ENCODE measurements around the gene RNU5B-1.

The RNU5B-1 gene

DNA sequence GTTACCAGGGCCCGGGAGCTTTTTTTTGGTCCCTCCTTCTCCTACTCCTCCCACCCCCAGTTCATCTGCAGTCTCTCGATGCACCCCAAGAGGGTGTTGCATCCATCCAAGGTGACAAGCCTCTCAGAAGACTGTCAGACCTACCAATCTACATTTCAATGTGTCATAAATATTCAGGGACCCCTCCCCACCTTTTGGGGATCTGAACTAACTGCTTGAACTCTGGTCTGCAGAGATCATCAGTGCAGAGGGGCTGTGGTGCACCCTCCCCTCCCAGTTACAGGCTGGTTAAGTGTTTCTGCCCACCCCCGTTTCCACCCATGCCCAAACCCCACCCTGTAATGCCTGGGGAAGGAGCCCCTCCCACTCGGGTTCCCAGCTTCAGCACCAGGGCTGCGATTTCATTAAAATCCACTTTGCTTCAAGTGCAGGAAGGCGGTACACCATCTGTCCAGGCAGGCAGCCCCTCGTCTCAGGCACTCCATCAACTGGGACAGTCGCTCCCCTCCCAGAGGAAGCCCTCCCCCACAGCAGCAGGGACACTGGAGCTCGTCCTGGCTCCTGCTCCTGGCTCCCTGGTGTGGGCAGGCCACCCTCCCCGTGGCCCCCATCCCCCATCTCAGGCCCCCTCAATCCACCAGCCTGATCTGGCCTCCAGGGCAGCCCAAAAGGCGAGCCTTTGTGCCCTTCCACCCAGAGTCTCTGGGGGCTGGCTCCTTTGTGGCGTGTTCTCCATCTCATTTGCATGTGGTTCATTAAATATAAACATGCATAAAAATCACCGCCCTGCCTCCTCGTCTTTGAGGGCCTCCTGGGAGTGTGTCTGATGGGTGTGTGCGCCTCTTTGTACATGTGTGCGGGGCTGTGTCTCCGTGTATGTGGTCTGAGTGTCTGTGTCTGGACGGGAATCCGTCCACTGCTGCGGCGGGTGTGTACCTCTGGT lies 32.3 kb downstream of the RNU5B-1 start:
- CTCF ChIA-PET: interaction anchor here (1.1 to 1.3 kb wide), 4 partner anchors 11 to 23 kb away, joined by 3 to 5 read pairs (median 4); no protein-coding TSS in a partner anchor

DNA sequence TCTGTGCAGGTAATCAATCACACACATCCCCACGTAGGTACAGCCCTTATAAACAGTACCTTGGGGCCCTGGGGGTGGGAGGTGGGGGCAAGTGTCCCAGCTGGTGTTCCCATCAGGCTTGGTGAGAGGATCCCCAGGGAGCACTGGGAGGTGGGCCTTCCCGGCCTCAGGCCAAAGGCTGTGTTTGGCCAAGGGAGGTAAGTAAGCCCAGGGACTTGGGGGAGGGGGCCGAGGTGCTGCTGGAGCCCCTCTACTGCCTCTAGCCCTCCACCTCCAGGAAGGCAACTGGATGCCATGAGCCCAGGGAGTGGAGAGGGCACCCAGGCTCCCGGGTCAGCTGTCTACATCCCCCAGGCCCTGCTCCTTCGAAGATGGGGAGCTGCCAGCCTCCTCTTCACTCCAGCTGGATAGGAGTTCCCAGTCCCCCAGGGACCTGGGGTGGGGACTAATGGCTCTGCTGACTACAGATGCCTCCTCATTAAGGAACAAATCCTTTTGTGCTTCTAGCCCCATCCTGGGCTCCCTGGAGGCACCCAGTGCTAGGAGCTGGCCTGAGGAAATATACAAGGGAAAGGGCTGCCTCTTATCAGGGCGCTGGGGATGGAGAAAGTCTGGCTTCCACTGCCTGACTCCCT lies 33.1 kb downstream of the RNU5B-1 start:
- CTCF ChIA-PET: interaction anchor here (0.9 to 1.6 kb wide), 5 partner anchors 10 to 42 kb away, joined by 3 to 5 read pairs (median 4); no protein-coding TSS in a partner anchor
- no peaks in the 10 kb centered on the region for H3K27me3 ChIP-seq (replicated peaks in 2 of 5; ENCODE audit: control insufficient read depth in 4 of 5, insufficient read depth in 5 of 5, low read length in 4 of 5)

More for the DNA sequence above, 32.3 kb downstream of the RNU5B-1 start:
- POLR2A ChIA-PET: no interaction called here
- H3K9me3 ChIP-seq (ENCODE audit: control extremely low read depth in 1 of 5, control insufficient read depth in 4 of 5, insufficient read depth in 2 of 5, low read depth in 1 of 5, low read length in 4 of 5): no peaks in the 10 kb centered on the region
- WGBS (ENCODE audit: insufficient coverage): 89% methylated on average over 10 of the region's 21 CpGs
- no peak for DNase-seq
- no peak overlapping the region for H3K27ac ChIP-seq (ENCODE audit: insufficient read depth in 1 of 2, low read depth in 1 of 2, low read length in 2 of 2, poor library complexity in 1 of 2, severe bottlenecking in 2 of 2)
- H3K36me3 ChIP-seq (ENCODE audit: control insufficient read depth in 4 of 4, insufficient read depth in 4 of 4, low read length in 3 of 4): no peaks in the 10 kb centered on the region
- peaks cover 0 to 10% (median 9%) of the 10 kb centered on the region in 4 experiments for H3K4me1 ChIP-seq (ENCODE audit: control extremely low read depth in 1 of 4, control insufficient read depth in 4 of 4, insufficient read depth in 4 of 4, low read length in 3 of 4)
- no peaks in the 10 kb centered on the region for H3K27me3 ChIP-seq (replicated peaks in 2 of 5; ENCODE audit: control insufficient read depth in 4 of 5, insufficient read depth in 5 of 5, low read length in 4 of 5)
- no peak overlapping the region for H3K4me3 ChIP-seq (ENCODE audit: control insufficient read depth in 1 of 7, extremely low read depth in 1 of 7, insufficient read depth in 4 of 7, low read depth in 2 of 7, low read length in 6 of 7)

DNA sequence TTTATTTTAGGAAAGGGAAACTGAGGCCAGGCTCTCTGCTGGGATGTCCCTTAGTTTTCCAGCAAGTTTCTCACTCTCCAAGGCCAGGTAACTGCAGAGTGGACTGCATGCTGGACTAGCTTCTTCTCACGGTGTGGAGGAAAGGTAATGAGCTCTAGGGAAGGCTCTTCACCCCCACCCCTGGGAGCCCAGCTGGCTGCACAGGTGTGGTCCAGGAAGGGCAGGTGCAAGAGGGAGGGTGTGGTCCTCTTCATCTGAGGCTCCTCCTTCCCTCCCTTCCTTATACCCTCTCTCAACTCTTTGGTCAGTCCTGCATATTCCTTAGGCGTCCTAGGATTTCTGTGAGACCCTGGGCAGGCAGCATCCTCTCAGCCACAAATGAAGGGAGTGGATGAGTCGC lies 33.9 kb downstream of the RNU5B-1 start:
- peaks cover 0 to 4% (median 0%) of the 10 kb centered on the region in 5 experiments for H3K27me3 ChIP-seq (replicated peaks in 2 of 5; ENCODE audit: control insufficient read depth in 4 of 5, insufficient read depth in 5 of 5, low read length in 4 of 5)
- no peak overlapping the region for H3K4me3 ChIP-seq (ENCODE audit: control insufficient read depth in 1 of 7, extremely low read depth in 1 of 7, insufficient read depth in 4 of 7, low read depth in 2 of 7, low read length in 6 of 7)
- no peak for DNase-seq
- no peaks in the 10 kb centered on the region for H3K9me3 ChIP-seq (ENCODE audit: control extremely low read depth in 1 of 5, control insufficient read depth in 4 of 5, insufficient read depth in 2 of 5, low read depth in 1 of 5, low read length in 4 of 5)
- no peaks in the 10 kb centered on the region for H3K36me3 ChIP-seq (ENCODE audit: control insufficient read depth in 4 of 4, insufficient read depth in 4 of 4, low read length in 3 of 4)
- no CpG with 5 or more reads among the region's 3 CpGs for WGBS (ENCODE audit: insufficient coverage)
- H3K4me1 ChIP-seq (ENCODE audit: control extremely low read depth in 1 of 4, control insufficient read depth in 4 of 4, insufficient read depth in 4 of 4, low read length in 3 of 4): peaks cover 0 to 10% (median 9%) of the 10 kb centered on the region in 4 experiments
- POLR2A ChIA-PET: no interaction called here
- no peak overlapping the region for H3K27ac ChIP-seq (ENCODE audit: insufficient read depth in 1 of 2, low read depth in 1 of 2, low read length in 2 of 2, poor library complexity in 1 of 2, severe bottlenecking in 2 of 2)
- CTCF ChIA-PET: interaction anchor here (0.9 to 2.4 kb wide), 9 partner anchors 11 to 47 kb away, joined by 3 to 8 read pairs (median 4); no protein-coding TSS in a partner anchor

More for the DNA sequence above, 33.1 kb downstream of the RNU5B-1 start:
- H3K9me3 ChIP-seq (ENCODE audit: control extremely low read depth in 1 of 5, control insufficient read depth in 4 of 5, insufficient read depth in 2 of 5, low read depth in 1 of 5, low read length in 4 of 5): no peaks in the 10 kb centered on the region
- peaks cover 0 to 10% (median 9%) of the 10 kb centered on the region in 4 experiments for H3K4me1 ChIP-seq (ENCODE audit: control extremely low read depth in 1 of 4, control insufficient read depth in 4 of 4, insufficient read depth in 4 of 4, low read length in 3 of 4)
- no peak overlapping the region for H3K4me3 ChIP-seq (ENCODE audit: control insufficient read depth in 1 of 7, extremely low read depth in 1 of 7, insufficient read depth in 4 of 7, low read depth in 2 of 7, low read length in 6 of 7)
- H3K36me3 ChIP-seq (ENCODE audit: control insufficient read depth in 4 of 4, insufficient read depth in 4 of 4, low read length in 3 of 4): no peaks in the 10 kb centered on the region
- POLR2A ChIA-PET: no interaction called here
- 96% methylated on average over 4 of the region's 6 CpGs for WGBS (ENCODE audit: insufficient coverage)
- no peak overlapping the region for H3K27ac ChIP-seq (ENCODE audit: insufficient read depth in 1 of 2, low read depth in 1 of 2, low read length in 2 of 2, poor library complexity in 1 of 2, severe bottlenecking in 2 of 2)
- DNase-seq: no peak

DNA sequence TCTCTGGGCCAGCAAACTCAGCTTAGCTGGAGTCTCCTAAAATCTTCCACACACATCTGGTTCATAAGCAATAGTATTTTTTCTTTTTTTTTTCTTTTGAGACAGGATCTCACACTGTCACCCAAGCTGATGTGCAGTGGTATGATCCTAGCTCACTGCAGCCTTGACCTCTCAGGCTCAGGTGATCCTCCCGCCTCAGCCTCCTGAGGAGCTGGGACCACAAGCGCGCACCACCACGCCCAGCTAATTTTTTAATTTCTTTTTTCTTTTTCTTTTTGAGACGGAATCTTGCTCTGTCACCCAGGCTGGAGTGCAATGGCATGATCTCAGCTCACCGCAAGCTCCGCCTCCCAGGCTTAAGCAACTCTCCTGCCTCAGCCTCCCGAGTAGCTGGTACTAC lies 34.3 kb downstream of the RNU5B-1 start:
- ChIA-PET CTCF (interaction anchor here (1.0 to 2.4 kb wide), 8 partner anchors 8 to 47 kb away, joined by 3 to 8 read pairs (median 4); no protein-coding TSS in a partner anchor), POLR2A (no interaction called here)
- Histone ChIP-seq H3K4me1 (ENCODE audit: control extremely low read depth in 1 of 4, control insufficient read depth in 4 of 4, insufficient read depth in 4 of 4, low read length in 3 of 4) (peaks cover 0 to 10% (median 9%) of the 10 kb centered on the region in 4 experiments), H3K36me3 (ENCODE audit: control insufficient read depth in 4 of 4, insufficient read depth in 4 of 4, low read length in 3 of 4) (no peaks in the 10 kb centered on the region), H3K27me3 (replicated peaks in 2 of 5; ENCODE audit: control insufficient read depth in 4 of 5, insufficient read depth in 5 of 5, low read length in 4 of 5) (peaks cover 0 to 5% (median 0%) of the 10 kb centered on the region in 5 experiments), H3K27ac (ENCODE audit: insufficient read depth in 1 of 2, low read depth in 1 of 2, low read length in 2 of 2, poor library complexity in 1 of 2, severe bottlenecking in 2 of 2) (no peak overlapping the region), H3K4me3 (ENCODE audit: control insufficient read depth in 1 of 7, extremely low read depth in 1 of 7, insufficient read depth in 4 of 7, low read depth in 2 of 7, low read length in 6 of 7) (no peak overlapping the region), H3K9me3 (ENCODE audit: control extremely low read depth in 1 of 5, control insufficient read depth in 4 of 5, insufficient read depth in 2 of 5, low read depth in 1 of 5, low read length in 4 of 5) (no peaks in the 10 kb centered on the region)
- WGBS (ENCODE audit: insufficient coverage): 92% methylated on average over 8 of the region's 8 CpGs
- DNase-seq: no peak

DNA sequence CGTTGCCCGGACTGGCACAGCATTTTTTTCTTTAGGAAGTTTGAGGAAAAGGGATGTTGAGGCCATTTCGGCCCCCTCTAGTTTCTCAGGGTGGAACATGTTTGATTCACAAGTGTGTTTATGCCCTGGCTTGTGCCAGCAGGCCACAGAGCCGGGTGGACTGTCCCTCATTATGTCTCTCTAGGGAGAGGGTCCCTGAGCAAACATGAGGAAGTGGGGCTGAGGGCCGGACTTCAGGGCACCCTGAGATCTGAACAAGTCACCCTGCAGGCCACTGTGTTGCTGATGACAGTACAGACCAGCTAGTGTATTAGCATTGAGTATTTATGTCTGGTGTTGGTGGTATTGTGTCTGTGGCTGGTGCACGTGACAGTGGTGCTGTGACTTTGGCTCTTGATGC lies 34.9 kb downstream of the RNU5B-1 start:
- peaks cover 0 to 5% (median 0%) of the 10 kb centered on the region in 5 experiments for H3K27me3 ChIP-seq (replicated peaks in 2 of 5; ENCODE audit: control insufficient read depth in 4 of 5, insufficient read depth in 5 of 5, low read length in 4 of 5)
- ChIA-PET POLR2A (no interaction called here), CTCF (interaction anchor here (1.0 to 2.4 kb wide), 4 partner anchors 9 to 46 kb away, joined by 3 to 8 read pairs (median 4); no protein-coding TSS in a partner anchor)
- H3K4me3 ChIP-seq (ENCODE audit: control insufficient read depth in 1 of 7, extremely low read depth in 1 of 7, insufficient read depth in 4 of 7, low read depth in 2 of 7, low read length in 6 of 7): no peak overlapping the region
- no peaks in the 10 kb centered on the region for H3K9me3 ChIP-seq (ENCODE audit: control extremely low read depth in 1 of 5, control insufficient read depth in 4 of 5, insufficient read depth in 2 of 5, low read depth in 1 of 5, low read length in 4 of 5)
- WGBS (ENCODE audit: insufficient coverage): 77% methylated on average over 6 of the region's 6 CpGs
- no peak overlapping the region for H3K27ac ChIP-seq (ENCODE audit: insufficient read depth in 1 of 2, low read depth in 1 of 2, low read length in 2 of 2, poor library complexity in 1 of 2, severe bottlenecking in 2 of 2)
- no peaks in the 10 kb centered on the region for H3K36me3 ChIP-seq (ENCODE audit: control insufficient read depth in 4 of 4, insufficient read depth in 4 of 4, low read length in 3 of 4)
- DNase-seq: no peak
- H3K4me1 ChIP-seq (ENCODE audit: control extremely low read depth in 1 of 4, control insufficient read depth in 4 of 4, insufficient read depth in 4 of 4, low read length in 3 of 4): peaks cover 0 to 10% (median 9%) of the 10 kb centered on the region in 4 experiments

DNA sequence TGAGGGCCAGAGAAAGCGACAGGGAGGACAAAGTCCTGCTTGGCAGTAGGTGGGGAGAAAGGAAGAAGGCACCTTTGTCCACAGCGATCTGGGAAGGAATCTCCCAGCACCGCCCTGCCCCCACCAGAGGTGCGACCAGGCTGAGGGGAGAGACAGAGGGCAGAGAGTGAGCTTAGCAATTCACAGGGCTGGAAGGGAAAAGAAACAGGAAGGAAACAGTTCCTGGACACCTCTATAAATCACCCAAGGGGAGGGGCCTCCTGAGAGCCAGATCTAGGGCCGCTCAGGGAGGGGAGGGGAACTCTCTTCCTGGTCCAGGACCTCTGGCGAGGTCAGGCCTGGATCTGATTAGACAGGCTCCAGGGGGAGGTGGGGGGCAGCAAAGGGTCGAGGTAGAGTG lies 35.4 kb downstream of the RNU5B-1 start:
- peaks cover 0 to 5% (median 0%) of the 10 kb centered on the region in 5 experiments for H3K27me3 ChIP-seq (replicated peaks in 2 of 5; ENCODE audit: control insufficient read depth in 4 of 5, insufficient read depth in 5 of 5, low read length in 4 of 5)
- no peaks in the 10 kb centered on the region for H3K36me3 ChIP-seq (ENCODE audit: control insufficient read depth in 4 of 4, insufficient read depth in 4 of 4, low read length in 3 of 4)
- ChIA-PET POLR2A (no interaction called here), CTCF (interaction anchor here (2.4 kb wide), 1 partner anchor 46 kb away, joined by 8 read pairs; no protein-coding TSS in a partner anchor)
- H3K9me3 ChIP-seq (ENCODE audit: control extremely low read depth in 1 of 5, control insufficient read depth in 4 of 5, insufficient read depth in 2 of 5, low read depth in 1 of 5, low read length in 4 of 5): no peaks in the 10 kb centered on the region
- H3K27ac ChIP-seq (ENCODE audit: insufficient read depth in 1 of 2, low read depth in 1 of 2, low read length in 2 of 2, poor library complexity in 1 of 2, severe bottlenecking in 2 of 2): no peak overlapping the region
- 15% methylated on average over 3 of the region's 7 CpGs for WGBS (ENCODE audit: insufficient coverage)
- peak overlapping the region in 1 of 7 experiments; percentile 4 for H3K4me3 ChIP-seq (ENCODE audit: control insufficient read depth in 1 of 7, extremely low read depth in 1 of 7, insufficient read depth in 4 of 7, low read depth in 2 of 7, low read length in 6 of 7)
- peaks cover 0 to 10% (median 9%) of the 10 kb centered on the region in 4 experiments for H3K4me1 ChIP-seq (ENCODE audit: control extremely low read depth in 1 of 4, control insufficient read depth in 4 of 4, insufficient read depth in 4 of 4, low read length in 3 of 4)
- peak in 2 of 3 donors; percentile 42 to 50 for DNase-seq

Data from common myeloid progenitor, CD34-positive (primary cell).